ENCODE results near the gene ALG8. TPM values are rescaled to one million over a fixed set of nuclear protein-coding genes. Genes with fewer than 3 reads are reported as not detected.

ALG8 gene
- 52.3 to 58.9 TPM (median 57.1 TPM) in 5 replicates for total RNA-seq (2022; extraction: Qiagen RNA extraction)

DNA sequence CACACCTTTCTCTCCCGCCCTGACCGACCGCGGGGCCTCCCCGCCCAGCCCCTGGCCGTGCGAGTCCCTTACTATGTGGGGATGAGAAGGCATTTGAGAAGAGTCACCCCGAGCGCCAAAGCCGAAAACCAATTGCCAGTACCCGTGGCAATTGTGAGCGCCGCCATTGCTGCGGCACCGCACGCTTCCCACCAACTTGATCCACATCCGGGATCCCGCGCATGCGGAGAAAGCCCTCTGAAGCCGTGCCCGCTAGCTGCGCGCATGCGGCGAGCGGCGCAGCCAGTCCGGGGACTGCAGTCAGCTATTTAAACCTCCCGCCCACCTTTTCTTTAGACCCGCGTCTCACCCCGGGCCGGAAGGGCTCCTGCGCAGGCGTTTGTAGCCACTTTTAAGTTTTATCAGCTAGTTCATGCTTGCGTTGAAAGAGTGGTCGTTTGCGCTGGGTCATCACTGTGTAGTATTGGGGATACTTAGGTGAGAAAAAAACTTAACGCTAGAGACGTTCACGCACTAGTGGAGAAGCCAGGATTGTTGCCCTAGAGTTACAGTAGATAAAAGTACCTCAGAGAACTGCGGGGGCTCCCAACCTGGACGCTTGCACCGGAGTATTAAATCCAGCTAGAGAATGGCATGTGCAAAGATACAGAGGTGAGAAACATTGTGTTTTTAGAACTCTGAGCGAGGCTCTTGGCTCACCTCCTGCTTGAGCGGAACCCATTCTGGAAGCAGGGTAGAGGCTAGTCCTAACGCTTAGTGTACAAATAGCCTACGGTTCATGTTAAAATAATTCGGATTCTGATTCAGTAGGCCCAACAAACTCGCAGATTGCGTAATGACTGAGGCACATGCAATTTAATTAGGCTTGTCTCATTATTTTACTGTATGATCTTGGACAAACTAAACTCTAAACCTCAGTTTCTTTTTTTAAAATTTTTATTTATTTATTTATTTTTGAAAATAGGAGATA is at the start of gene ALG8:
TSS of gene ALG8 (minus strand) at position 205 of the 970 bp plus-strand sequence. CDS start at position 167, 38 bp downstream.

DNA sequence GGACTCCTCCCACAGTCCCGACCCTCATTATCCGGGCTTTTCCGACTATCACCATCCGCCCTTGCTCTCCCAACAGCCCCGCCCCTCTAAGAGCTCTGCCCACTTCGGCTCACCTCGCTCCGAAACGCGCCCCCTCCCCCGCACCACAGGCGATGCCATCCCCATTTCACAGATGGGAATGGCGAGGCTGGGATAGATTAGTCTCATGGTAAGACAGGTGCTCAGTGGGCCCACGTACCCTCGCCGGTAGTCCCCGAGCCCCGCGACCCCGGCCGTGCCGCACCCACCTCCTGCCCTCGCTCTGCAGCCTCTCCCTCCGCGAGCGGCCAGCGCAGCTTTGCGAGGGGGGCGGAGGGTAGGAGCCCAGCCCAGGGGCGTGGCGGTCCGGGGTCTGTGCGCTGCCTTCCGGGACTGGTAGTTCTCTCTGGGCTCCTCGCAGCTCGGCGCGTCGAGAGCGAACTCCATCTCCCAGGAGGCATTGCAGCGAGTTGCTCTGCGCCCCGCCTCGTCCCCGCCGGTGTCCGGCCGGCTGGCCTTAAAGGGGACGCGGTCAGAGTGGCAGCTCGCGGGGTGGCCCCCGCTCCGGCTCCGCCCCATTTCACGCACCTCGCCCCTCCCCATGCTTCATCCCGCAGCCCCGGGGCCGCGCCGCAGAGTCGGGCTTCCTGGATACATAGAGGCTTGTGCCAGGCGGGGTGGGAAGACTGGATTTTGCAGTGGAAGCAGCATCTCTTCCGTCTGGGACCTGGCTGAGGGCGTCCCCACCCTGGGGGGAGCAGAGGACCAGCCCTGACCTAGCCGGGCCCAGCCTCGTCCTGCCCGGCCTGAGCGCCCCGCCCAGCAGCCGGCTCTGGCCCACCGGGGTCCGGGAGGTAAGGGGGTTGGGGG is 49.1 kb upstream of the ALG8 start, which contains the start of the genes KCTD21 and USP35:
TSS of gene KCTD21 (minus strand) at position 341 of the 888 bp plus-strand sequence. CDS start 14,072 bp downstream, outside the sequence.
TSS of gene USP35 (plus strand) at position 634 of the 888 bp plus-strand sequence. CDS start 7,327 bp downstream, outside the sequence.

GRCh38 chr11:78079232-78080083 is 60.0 kb downstream of the ALG8 start, which contains the start of gene NDUFC2:
NDUFC2 (minus strand) TSS chr11:78079862; CDS start chr11:78079744, 118 bp downstream.

DNA sequence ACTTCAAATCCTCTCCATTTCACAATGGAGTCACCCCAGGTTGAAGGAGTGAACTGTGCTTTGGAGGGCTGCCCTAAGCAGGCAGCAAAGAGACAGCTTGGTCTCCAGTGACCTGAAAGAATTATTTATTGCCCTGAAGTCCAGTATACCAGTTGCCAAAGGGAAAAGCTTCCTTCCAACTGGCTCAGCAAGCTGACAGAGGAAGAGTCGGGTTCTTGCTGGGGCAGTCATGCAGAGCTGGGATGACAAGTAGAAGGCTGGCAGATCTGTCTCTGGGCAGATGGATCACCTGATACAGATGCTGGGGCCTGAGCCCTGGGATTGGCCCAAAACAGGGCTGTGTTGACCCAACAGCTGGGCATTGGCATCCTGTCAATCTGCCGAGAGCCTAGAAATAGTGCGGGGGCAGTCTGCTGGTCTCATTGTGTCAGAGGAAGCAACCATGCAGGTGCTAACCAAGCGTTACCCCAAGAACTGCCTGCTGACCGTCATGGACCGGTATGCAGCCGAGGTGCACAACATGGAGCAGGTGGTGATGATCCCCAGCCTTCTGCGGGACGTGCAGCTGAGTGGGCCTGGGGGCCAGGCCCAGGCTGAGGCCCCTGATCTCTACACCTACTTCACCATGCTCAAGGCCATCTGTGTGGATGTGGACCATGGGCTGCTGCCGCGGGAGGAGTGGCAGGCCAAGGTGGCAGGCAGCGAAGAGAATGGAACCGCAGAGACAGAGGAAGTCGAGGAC is 75.8 kb downstream of the ALG8 start, which contains the start of gene THRSP:
TSS of gene THRSP (plus strand) at position 422 of the 742 bp plus-strand sequence. CDS start at position 443, 21 bp downstream.

Other genes with a start within 250 kb of the ALG8 start
- gene INTS4, start 145.0 kb downstream of the ALG8 start, total RNA-seq (2022; extraction: Qiagen RNA extraction) = 16.0 to 19.0 TPM (median 16.9 TPM) in 5 replicates
- 1.2 to 2.0 TPM (median 1.4 TPM) in 5 replicates for gene KCTD14, start 116.3 kb downstream of the ALG8 start, total RNA-seq (2022; extraction: Qiagen RNA extraction)
- gene THRSP, start 75.8 kb downstream of the ALG8 start, total RNA-seq (2022; extraction: Qiagen RNA extraction) = not detected in 5 replicates
- gene NDUFC2, start 59.8 kb downstream of the ALG8 start, total RNA-seq (2022; extraction: Qiagen RNA extraction) = 242 to 263 TPM (median 255 TPM) in 5 replicates
- gene KCTD21, start 49.0 kb upstream of the ALG8 start, total RNA-seq (2022; extraction: Qiagen RNA extraction) = 7.4 to 9.3 TPM (median 8.4 TPM) in 5 replicates
- 7.0 to 8.7 TPM (median 8.3 TPM) in 5 replicates for gene USP35, start 49.3 kb upstream of the ALG8 start, total RNA-seq (2022; extraction: Qiagen RNA extraction)